Muscle of leg (tissue), 11 donors: ENCODE data around the gene PLEKHA1. TPM values are rescaled to one million over a fixed set of nuclear protein-coding genes. Genes with fewer than 3 reads are reported as not detected.

ENCODE experiments used
- DNase-seq: peaks from one replicate; pipeline ENCODE4 v3.0.0; 2013
- H3K27ac ChIP-seq: one replicate; pipeline ENCODE4 v1.5.1; 2013; ENCODE audit warnings: mild to moderate bottlenecking, low read length, control low read depth
- H3K27me3 ChIP-seq: one replicate; pipeline ENCODE4 v1.6.1; 2013; ENCODE audit warnings: low read length; ENCODE audit not compliant: control insufficient read depth, insufficient read depth
- H3K36me3 ChIP-seq: one replicate; pipeline ENCODE4 v1.6.1; 2013; ENCODE audit warnings: low read length; ENCODE audit not compliant: control insufficient read depth, insufficient read depth
- H3K4me1 ChIP-seq: one replicate; pipeline ENCODE4 v1.6.1; 2013; ENCODE audit warnings: low read length; ENCODE audit not compliant: control insufficient read depth, insufficient read depth
- H3K4me3 ChIP-seq: one replicate; pipeline ENCODE4 v1.5.1; 2013; ENCODE audit warnings: low read length, control low read depth
- H3K9me3 ChIP-seq: replicated peaks from 2 replicates; pipeline ENCODE4 v1.6.1; 2013; ENCODE audit warnings: low read depth, low read length; ENCODE audit not compliant: control insufficient read depth
- WGBS: methylation state at CpG from one replicate; pipeline ENCODE4 v1.1.5; 2013; ENCODE audit warnings: missing lambda C conversion rate; ENCODE audit not compliant: insufficient coverage; 5-methylcytosine and 5-hydroxymethylcytosine counted together
- polyA plus RNA-seq, 8 donors: library from polyadenylated mRNA; unstranded; fragments of 120-200 nt; gene quantifications; one replicate each; pipeline versions ENCODE4 v1.2.1 to v1.2.3, GENCODE V29; 2013; ENCODE audit warnings: inconsistent platforms in 1 of 8, low replicate concordance in 1 of 8; ENCODE audit not compliant: insufficient read length in 8 of 8, insufficient read depth in 1 of 8
- total RNA-seq: library from RNA; stranded (reverse); fragments of 120-200 nt; gene quantifications from one replicate; pipeline ENCODE4 v1.2.4, GENCODE V29; 2013

Gene PLEKHA1
- total and polyA plus RNA-seq, 9 donors = 22.0 to 36.3 (median 29.9) TPM

DNA sequence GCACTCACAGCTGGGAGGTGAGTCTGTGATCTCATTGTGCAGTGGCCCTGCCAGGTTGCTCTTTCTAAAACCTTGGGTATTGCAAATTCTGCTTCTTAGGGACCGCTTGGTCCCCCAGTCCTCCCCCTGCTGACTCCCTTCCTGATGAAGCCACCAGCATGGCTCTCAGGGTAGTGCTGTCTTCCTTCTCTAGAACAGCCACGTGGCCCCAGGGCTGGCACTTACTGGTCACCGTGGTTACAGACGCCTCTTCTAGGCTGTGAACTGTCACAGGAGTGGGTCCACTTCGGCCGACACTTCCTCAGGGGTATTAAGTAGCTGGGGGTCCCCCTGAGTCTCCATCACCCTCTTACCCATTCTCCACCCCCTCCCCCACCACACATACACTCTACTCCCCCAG is 84.2 kb downstream of the PLEKHA1 start:
- no peak for DNase-seq

DNA sequence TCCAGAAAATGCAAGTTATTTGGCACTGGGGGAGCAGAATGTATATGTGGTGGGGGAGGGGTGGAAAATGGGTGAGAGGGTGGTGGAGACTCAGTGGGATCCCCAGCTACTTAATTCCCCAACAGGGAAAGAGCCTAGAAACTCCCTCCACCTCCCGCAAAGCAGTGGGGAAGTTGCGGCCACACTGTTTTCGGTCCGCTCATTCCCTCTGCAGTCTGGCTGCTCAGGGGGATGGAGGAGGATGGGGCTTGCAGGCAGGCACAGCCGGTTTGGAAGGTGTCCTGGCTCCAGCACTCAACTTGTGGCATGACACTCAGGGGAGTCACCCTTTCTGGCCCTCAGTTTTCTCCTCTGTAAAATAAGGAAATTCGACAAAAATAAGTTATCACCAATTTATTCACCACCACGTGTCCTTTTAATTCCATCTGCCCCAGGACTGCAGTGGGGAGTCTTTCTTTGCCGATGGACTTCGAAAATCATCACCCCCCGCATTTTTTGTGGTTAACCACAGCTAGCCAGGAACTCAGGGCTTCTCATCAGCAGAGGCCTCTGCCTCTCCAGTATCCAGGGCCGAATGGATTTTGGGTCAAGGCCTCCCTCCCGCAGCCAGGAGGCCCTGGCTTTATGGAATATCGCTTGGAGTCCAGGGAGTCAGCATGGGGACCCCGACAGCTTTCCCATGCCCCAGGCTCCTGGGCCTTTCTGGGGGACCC is 85.2 kb downstream of the PLEKHA1 start:
- 54% methylated on average over 4 of the region's 14 CpGs for WGBS
- Histone ChIP-seq H3K27me3 (peaks cover 51% of the 10 kb centered on the region), H3K27ac (no peak overlapping the region), H3K4me1 (peaks cover 32% of the 10 kb centered on the region), H3K4me3 (no peak overlapping the region), H3K36me3 (no peaks in the 10 kb centered on the region), H3K9me3 (no peaks in the 10 kb centered on the region)
- DNase-seq = no peak

More for the DNA sequence above, 84.2 kb downstream of the PLEKHA1 start:
- 73% methylated on average over 6 of the region's 6 CpGs for WGBS
- H3K4me1 ChIP-seq = peaks cover 23% of the 10 kb centered on the region
- no peaks in the 10 kb centered on the region for H3K9me3 ChIP-seq
- H3K36me3 ChIP-seq = no peaks in the 10 kb centered on the region
- no peak overlapping the region for H3K4me3 ChIP-seq
- peaks cover 41% of the 10 kb centered on the region for H3K27me3 ChIP-seq
- peak overlapping the region; percentile 24 for H3K27ac ChIP-seq

DNA sequence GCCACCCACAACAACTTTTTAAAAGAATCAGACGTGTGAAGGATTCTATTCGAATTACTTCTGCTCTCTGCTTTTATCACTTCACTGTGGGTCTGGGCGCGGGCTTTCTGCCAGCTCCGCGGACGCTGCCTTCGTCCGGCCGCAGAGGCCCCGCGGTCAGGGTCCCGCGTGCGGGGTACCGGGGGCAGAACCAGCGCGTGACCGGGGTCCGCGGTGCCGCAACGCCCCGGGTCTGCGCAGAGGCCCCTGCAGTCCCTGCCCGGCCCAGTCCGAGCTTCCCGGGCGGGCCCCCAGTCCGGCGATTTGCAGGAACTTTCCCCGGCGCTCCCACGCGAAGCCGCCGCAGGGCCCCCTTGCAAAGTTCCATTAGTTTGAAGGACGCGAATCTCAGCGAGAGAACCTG is 86.4 kb downstream of the PLEKHA1 start:
- H3K4me1 ChIP-seq = peaks cover 34% of the 10 kb centered on the region
- no peaks in the 10 kb centered on the region for H3K36me3 ChIP-seq
- no peak overlapping the region for H3K27ac ChIP-seq
- H3K4me3 ChIP-seq = peak overlapping the region; percentile 50
- no peaks in the 10 kb centered on the region for H3K9me3 ChIP-seq
- peaks cover 57% of the 10 kb centered on the region for H3K27me3 ChIP-seq
- DNase-seq = no peak
- WGBS = under 1% methylated on average over 40 of the region's 40 CpGs

DNA sequence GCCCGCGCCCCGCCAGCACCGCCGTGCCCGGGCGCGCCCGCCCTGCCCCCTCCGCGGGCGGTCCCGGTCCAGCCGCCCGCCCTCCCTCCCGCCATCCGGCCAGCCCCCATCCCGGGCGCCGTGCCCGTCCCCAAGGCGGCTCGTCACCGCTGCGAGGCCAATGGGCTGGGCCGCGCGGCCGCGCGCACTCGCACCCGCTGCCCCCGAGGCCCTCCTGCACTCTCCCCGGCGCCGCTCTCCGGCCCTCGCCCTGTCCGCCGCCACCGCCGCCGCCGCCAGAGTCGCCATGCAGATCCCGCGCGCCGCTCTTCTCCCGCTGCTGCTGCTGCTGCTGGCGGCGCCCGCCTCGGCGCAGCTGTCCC is 86.8 kb downstream of the PLEKHA1 start, which contains the start of gene HTRA1:
Gene HTRA1 (plus strand): TSS at position 187 of the 362 bp plus-strand sequence. CDS start 100 bp downstream, at position 287.
- Histone ChIP-seq H3K9me3 (no peaks in the 10 kb centered on the region), H3K27ac (peak within 1 kb of the TSS; percentile 65), H3K4me1 (peaks cover 34% of the 10 kb centered on the region), H3K4me3 (peak within 1 kb of the TSS; percentile 62), H3K36me3 (no peaks in the 10 kb centered on the region), H3K27me3 (peaks cover 58% of the 10 kb centered on the region)
- peak; percentile 86 for DNase-seq
- WGBS = under 1% methylated on average over 56 of the region's 56 CpGs

DNA sequence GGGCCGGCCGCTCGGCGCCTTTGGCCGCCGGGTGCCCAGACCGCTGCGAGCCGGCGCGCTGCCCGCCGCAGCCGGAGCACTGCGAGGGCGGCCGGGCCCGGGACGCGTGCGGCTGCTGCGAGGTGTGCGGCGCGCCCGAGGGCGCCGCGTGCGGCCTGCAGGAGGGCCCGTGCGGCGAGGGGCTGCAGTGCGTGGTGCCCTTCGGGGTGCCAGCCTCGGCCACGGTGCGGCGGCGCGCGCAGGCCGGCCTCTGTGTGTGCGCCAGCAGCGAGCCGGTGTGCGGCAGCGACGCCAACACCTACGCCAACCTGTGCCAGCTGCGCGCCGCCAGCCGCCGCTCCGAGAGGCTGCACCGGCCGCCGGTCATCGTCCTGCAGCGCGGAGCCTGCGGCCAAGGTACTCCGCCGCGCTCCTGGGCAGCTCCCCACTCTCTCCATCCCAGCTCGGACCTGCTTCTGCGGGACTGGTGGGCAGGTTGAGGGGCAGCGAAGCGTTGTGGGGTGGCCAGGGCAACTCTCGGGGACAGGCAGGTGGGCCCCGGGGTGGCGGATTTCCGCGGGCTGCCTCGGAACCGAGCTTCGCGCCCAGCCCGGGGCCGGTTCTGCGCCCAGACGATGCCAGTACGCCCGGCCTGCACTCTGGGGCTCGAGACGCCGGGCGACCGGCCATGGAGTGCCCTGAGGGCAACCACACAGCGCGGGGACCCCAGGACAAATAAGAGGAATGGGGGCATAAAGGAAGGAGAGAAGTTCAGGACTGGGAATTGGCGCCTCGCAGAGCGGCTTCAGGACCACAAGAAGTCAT is 87.4 kb downstream of the PLEKHA1 start:
- H3K9me3 ChIP-seq = no peaks in the 10 kb centered on the region

DNA sequence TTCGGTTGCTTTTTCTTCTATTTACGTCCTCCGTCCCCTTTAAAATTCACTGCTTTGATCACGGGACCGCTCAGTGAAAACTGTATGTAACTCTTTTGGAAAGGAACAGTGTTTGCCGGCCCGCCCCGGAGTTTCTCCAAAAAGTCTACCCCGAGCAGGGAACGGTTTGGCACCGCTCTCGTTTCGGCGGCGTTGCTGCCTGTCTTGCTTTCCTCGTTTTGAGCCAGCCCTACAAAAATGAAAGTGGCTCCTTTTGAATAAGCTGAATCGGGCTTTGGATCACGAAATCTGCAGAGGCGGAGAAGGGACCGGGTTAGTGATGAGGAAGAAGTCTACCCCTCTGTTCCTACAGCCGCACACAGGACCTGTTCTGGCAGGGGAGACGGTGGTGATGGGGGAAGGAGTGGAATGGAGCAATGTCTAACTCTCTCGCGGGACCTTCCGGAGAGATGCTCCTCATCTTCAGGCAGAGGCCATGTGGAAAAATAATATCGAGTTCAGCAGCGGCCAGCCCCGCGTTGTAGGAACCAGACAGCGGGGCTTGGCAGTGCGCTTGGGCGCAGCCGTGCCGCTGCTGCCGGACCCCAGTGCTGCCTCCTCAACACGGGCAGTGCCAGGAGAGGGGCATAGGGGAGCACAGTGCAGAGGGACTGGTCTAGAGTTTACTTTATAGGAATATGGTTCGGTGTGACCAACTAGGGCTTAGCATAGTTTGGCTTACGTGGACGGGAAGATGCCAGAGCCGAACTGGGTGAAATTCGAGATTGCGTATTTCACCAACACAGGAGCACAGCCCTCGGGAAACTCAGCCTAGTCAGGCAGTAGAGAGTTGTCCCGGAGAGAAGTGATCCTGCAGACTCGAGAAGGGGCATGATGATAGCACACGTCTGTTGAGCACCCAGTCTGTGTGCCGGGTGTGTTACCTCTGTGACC is 88.3 kb downstream of the PLEKHA1 start:
- peaks cover 34% of the 10 kb centered on the region for H3K4me1 ChIP-seq
- H3K9me3 ChIP-seq = no peaks in the 10 kb centered on the region
- 6% methylated on average over 32 of the region's 47 CpGs for WGBS
- DNase-seq = peak; percentile 89
- H3K27ac ChIP-seq = peak overlapping the region; percentile 65
- H3K27me3 ChIP-seq = peaks cover 57% of the 10 kb centered on the region
- H3K36me3 ChIP-seq = peaks cover 2% of the 10 kb centered on the region
- peak overlapping the region; percentile 62 for H3K4me3 ChIP-seq

More for the DNA sequence above, 87.4 kb downstream of the PLEKHA1 start:
- under 1% methylated on average over 92 of the region's 95 CpGs for WGBS
- Histone ChIP-seq H3K4me1 (peaks cover 34% of the 10 kb centered on the region), H3K27ac (peak overlapping the region; percentile 65), H3K36me3 (no peaks in the 10 kb centered on the region), H3K27me3 (peaks cover 58% of the 10 kb centered on the region), H3K4me3 (peak overlapping the region; percentile 62)
- DNase-seq = no peak

DNA sequence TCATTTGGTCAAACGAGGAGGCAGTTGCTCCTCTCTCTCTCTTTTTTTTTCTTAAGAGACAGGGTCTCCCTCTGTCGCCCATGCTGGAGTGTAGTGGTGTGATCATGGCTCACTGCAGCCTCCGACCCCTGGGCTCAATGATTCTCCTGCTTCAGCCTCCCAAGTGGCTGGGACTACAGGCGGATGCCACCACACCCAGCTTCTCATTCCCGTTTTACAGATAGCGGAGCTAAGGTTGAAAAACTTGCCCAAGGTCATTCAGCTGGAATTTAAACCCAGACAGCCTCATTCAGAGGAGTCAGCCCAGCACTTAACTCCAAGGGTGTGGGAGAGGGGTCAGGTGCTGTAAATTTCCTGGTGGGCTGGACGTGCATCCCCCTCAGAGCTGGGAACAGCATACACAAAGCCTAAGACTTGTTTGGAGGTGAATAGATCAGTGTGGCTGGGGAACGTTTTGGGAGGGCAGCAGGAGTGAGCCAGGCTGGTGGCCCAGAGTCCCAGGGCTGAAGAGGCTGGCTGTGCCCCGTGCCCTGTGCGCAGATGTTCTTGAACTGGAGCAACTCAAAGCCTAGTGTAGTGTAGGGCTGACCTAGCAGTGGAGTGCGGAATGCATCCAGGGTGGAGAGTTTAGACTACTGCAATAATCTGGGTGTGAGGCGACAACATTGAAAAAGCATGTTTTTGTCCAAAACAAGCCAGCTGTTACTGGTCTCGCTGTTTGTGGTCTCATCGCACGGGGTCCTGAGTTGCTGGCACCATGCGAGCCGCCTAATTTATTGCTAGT is 89.2 kb downstream of the PLEKHA1 start:
- WGBS = 70% methylated on average over 11 of the region's 17 CpGs
- peaks cover 31% of the 10 kb centered on the region for H3K4me1 ChIP-seq
- H3K27ac ChIP-seq = no peak overlapping the region
- peak overlapping the region; percentile 62 for H3K4me3 ChIP-seq
- DNase-seq = no peak
- no peaks in the 10 kb centered on the region for H3K9me3 ChIP-seq
- H3K36me3 ChIP-seq = peaks cover 2% of the 10 kb centered on the region
- peaks cover 52% of the 10 kb centered on the region for H3K27me3 ChIP-seq

DNA sequence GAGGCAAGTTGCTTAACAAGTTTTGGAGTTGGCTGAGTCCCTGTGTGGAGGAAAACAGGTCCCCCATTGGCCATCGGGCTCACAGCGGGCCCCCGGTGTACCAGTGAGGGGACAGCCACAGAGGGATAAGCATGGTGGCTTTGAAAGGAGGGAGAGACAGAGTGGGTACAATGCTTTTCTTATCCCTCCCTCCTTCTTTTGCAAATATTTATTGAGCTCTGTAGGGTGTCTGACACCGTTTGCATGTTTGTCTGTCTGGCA is 89.7 kb downstream of the PLEKHA1 start:
- H3K27me3 ChIP-seq = peaks cover 47% of the 10 kb centered on the region
- H3K27ac ChIP-seq = no peak overlapping the region
- no peaks in the 10 kb centered on the region for H3K9me3 ChIP-seq
- DNase-seq = no peak
- H3K4me3 ChIP-seq = no peak overlapping the region
- peaks cover 31% of the 10 kb centered on the region for H3K4me1 ChIP-seq
- H3K36me3 ChIP-seq = peaks cover 2% of the 10 kb centered on the region
- no CpG with 5 or more reads among the region's 4 CpGs for WGBS

DNA sequence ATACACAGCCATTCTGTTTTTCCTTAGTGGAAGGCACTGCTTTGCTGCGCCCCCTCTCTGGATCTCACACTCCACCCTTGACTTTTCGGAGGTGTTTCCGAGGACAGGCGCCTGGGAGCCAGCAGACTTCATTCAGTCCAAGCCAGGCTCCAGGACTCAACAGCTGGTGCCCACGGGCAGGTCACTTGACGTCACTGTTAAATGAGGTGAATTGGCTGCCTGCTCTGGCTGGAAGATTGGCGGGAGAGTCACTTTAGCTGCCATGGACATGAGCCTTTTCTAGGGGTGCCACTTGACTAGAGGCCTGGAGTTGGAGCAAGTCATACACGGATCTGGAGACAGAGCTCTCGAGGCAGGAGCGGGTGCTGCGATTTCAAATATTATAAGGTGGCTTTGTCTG is 90.1 kb downstream of the PLEKHA1 start:
- peaks cover 31% of the 10 kb centered on the region for H3K4me1 ChIP-seq
- H3K27me3 ChIP-seq = peaks cover 43% of the 10 kb centered on the region
- 81% methylated on average over 9 of the region's 11 CpGs for WGBS
- no peak overlapping the region for H3K27ac ChIP-seq
- no peaks in the 10 kb centered on the region for H3K9me3 ChIP-seq
- no peak for DNase-seq
- peaks cover 2% of the 10 kb centered on the region for H3K36me3 ChIP-seq
- no peak overlapping the region for H3K4me3 ChIP-seq
